Measurements from ENCODE around the gene ANKFN1. TPM values are rescaled to one million over a fixed set of nuclear protein-coding genes. Genes with fewer than 3 reads are reported as not detected.

ANKFN1 gene
- total RNA-seq, 2 donors from 2014 or later: 3.0 to 7.3 TPM

- Histone ChIP-seq H3K4me1 (replicated peaks) (no peaks in the 10 kb centered on the region), H3K4me3 (no peak overlapping the region), H3K27me3 (replicated peaks; ENCODE audit: insufficient read depth) (no peaks in the 10 kb centered on the region), H3K9me3 (no peaks in the 10 kb centered on the region), H3K27ac (no peak overlapping the region), H3K36me3 (no peaks in the 10 kb centered on the region)
- no peak for DNase-seq (ENCODE audit: low spot score)
- intact Hi-C loops (cut with DNase I): loop anchor here (10.0 kb wide), 1 partner anchor 465 kb away; no protein-coding TSS in a partner anchor
- no peak for TF ChIP-seq POLR2AphosphoS5 (IDR thresholded peaks at IDR 0.05)
- TF ChIP-seq, protein P1, sequence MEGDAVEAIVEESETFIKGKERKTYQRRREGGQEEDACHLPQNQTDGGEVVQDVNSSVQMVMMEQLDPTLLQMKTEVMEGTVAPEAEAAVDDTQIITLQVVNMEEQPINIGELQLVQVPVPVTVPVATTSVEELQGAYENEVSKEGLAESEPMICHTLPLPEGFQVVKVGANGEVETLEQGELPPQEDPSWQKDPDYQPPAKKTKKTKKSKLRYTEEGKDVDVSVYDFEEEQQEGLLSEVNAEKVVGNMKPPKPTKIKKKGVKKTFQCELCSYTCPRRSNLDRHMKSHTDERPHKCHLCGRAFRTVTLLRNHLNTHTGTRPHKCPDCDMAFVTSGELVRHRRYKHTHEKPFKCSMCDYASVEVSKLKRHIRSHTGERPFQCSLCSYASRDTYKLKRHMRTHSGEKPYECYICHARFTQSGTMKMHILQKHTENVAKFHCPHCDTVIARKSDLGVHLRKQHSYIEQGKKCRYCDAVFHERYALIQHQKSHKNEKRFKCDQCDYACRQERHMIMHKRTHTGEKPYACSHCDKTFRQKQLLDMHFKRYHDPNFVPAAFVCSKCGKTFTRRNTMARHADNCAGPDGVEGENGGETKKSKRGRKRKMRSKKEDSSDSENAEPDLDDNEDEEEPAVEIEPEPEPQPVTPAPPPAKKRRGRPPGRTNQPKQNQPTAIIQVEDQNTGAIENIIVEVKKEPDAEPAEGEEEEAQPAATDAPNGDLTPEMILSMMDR (IDR thresholded peaks at IDR 0.05): no peak
- TF ChIP-seq POLR2A (IDR thresholded peaks at IDR 0.05): no peak
- 86% methylated on average over 8 of the region's 8 CpGs for WGBS
Measured at GRCh38 chr17:56309897-56310296, 156.6 kb downstream of the ANKFN1 start.

- 86% methylated on average over 5 of the region's 5 CpGs for WGBS
- H3K27me3 ChIP-seq (replicated peaks; ENCODE audit: insufficient read depth): no peaks in the 10 kb centered on the region
- H3K4me1 ChIP-seq (replicated peaks): no peaks in the 10 kb centered on the region
- TF ChIP-seq, protein P1 (IDR thresholded peaks at IDR 0.05): no peak
- TF ChIP-seq POLR2AphosphoS5 (IDR thresholded peaks at IDR 0.05): no peak
- DNase-seq (ENCODE audit: low spot score): no peak
- H3K4me3 ChIP-seq: no peak overlapping the region
- no peaks in the 10 kb centered on the region for H3K36me3 ChIP-seq
- no peaks in the 10 kb centered on the region for H3K9me3 ChIP-seq
- intact Hi-C loops (cut with DNase I): loop anchor here (10.0 kb wide), 1 partner anchor 466 kb away; no protein-coding TSS in a partner anchor
- no peak overlapping the region for H3K27ac ChIP-seq
Measured at GRCh38 chr17:56310782-56311181, 157.5 kb downstream of the ANKFN1 start.

DNA sequence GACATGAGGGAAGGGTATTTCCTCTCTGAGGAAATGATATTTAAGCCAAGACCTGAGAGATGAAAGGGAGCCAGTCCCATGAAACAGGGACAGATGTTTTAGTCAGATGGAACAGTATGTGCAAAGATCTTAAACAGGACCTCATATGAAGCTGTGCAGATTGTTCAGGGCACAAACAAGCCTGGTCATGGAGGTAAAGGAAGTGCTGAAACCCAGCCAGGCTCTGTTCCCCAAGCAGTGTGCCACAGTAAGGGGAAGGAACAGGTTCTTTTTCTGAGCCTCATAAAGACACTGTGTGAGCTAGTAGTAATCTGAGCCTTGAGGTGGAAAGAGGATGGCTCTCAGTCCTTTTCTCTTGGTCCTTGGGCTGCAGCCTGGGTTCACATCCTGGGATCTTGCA, 159.9 kb downstream of the ANKFN1 start:
- no peaks in the 10 kb centered on the region for H3K27me3 ChIP-seq (replicated peaks; ENCODE audit: insufficient read depth)
- no peak overlapping the region for H3K4me3 ChIP-seq
- no peaks in the 10 kb centered on the region for H3K36me3 ChIP-seq
- no peaks in the 10 kb centered on the region for H3K4me1 ChIP-seq (replicated peaks)
- H3K27ac ChIP-seq: no peak overlapping the region
- TF ChIP-seq, protein P1 (IDR thresholded peaks at IDR 0.05): no peak
- TF ChIP-seq POLR2A (IDR thresholded peaks at IDR 0.05): no peak
- no peak for TF ChIP-seq POLR2AphosphoS5 (IDR thresholded peaks at IDR 0.05)
- peak; percentile 42 for DNase-seq (ENCODE audit: low spot score)
- intact Hi-C loops (cut with DNase I): loop anchor here (10.0 kb wide), 1 partner anchor 468 kb away; no protein-coding TSS in a partner anchor
- no peaks in the 10 kb centered on the region for H3K9me3 ChIP-seq

GRCh38 chr17:56314026-56314425, 160.8 kb downstream of the ANKFN1 start:
- intact Hi-C loops (cut with DNase I): loop anchor here (10.0 kb wide), 1 partner anchor 469 kb away; no protein-coding TSS in a partner anchor
- Histone ChIP-seq H3K27ac (no peak overlapping the region), H3K36me3 (no peaks in the 10 kb centered on the region), H3K9me3 (no peaks in the 10 kb centered on the region), H3K4me3 (no peak overlapping the region), H3K27me3 (replicated peaks; ENCODE audit: insufficient read depth) (no peaks in the 10 kb centered on the region), H3K4me1 (replicated peaks) (no peaks in the 10 kb centered on the region)
- no peak for DNase-seq (ENCODE audit: low spot score)
- 68% methylated on average over 3 of the region's 3 CpGs for WGBS
- TF ChIP-seq, protein P1 (IDR thresholded peaks at IDR 0.05): no peak
- TF ChIP-seq POLR2A (IDR thresholded peaks at IDR 0.05) (no peak), POLR2AphosphoS5 (IDR thresholded peaks at IDR 0.05) (no peak)

DNA sequence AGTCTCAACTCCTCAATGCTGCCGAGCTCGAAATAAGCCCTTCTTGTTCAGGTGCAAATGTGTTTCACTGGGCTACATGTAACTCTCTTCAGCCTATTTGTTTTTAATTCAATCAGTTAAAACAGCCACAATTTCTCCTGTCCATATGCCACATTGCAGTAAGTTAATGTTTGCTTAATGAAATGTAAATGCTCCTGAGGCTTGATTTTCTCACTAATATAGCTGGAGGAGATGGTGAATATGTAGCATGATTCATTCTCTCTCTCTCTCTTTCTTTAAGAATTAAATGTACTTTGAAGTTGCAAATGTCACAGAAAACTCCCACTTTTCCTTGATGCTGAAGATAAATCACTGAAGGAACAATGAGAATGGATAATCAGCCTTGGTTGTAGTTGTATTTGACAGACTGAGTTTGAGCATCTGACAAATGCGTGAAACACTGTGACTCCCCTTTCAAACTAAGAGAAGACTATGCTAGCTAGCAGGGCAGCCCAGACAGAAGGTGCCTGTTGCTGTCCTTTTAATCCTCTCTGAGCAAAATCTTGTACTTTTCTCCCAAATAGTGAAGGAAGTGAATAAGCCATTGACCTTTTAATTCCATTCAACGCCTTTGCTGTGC, 161.8 kb downstream of the ANKFN1 start:
- intact Hi-C loops (cut with DNase I): loop anchor here (10.0 kb wide), 1 partner anchor 470 kb away; no protein-coding TSS in a partner anchor
- Histone ChIP-seq H3K36me3 (no peaks in the 10 kb centered on the region), H3K4me3 (no peak overlapping the region), H3K27me3 (replicated peaks; ENCODE audit: insufficient read depth) (no peaks in the 10 kb centered on the region), H3K27ac (no peak overlapping the region), H3K4me1 (replicated peaks) (no peaks in the 10 kb centered on the region), H3K9me3 (no peaks in the 10 kb centered on the region)
- WGBS: 80% methylated on average over 4 of the region's 4 CpGs
- no peak for DNase-seq (ENCODE audit: low spot score)
- TF ChIP-seq, protein P1 (IDR thresholded peaks at IDR 0.05): no peak
- TF ChIP-seq POLR2AphosphoS5 (IDR thresholded peaks at IDR 0.05) (no peak), POLR2A (IDR thresholded peaks at IDR 0.05) (no peak)
